ENCODE results near the gene PSMB11.

- no peak for TF ChIP-seq CTCF (IDR thresholded peaks at IDR 0.05)
- TF ChIP-seq EZH2 (IDR thresholded peaks at IDR 0.05) = no peak
- no peak for TF ChIP-seq EZH2phosphoT487 (IDR thresholded peaks at IDR 0.05)
These were observed 25.1 kb downstream of the PSMB11 start for GRCh38 chr14:23066855-23067744.

Data from neural progenitor cell (in vitro differentiated cells).